GM23338 (cell line): ENCODE measurements around the gene GCDH.

Experiments
- EZH2 ChIP-seq: fragments of 200-600 bp; sonication (generic); IDR thresholded peaks from one replicate; pipeline ENCODE4 v1.8.0; 2017; ENCODE audit warnings: antibody characterized with exemption, mild to moderate bottlenecking, low read depth; ENCODE audit not compliant: unreplicated experiment
- EZH2phosphoT487 ChIP-seq: fragments of 200-600 bp; sonication (generic); IDR thresholded peaks from one replicate; pipeline ENCODE4 v1.8.1; 2018; ENCODE audit warnings: antibody characterized with exemption; ENCODE audit not compliant: unreplicated experiment
- TF ChIP-seq, protein P1 (sequence below), 2 experiments: fragments of 200-600 bp in 1 of 2; sonication (generic) in 1 of 2; conservative IDR thresholded peaks; 2 replicates each; pipeline versions ENCODE4 v1.5.1 to v1.6.1; 2016 to 2017; ENCODE audit warnings: antibody characterized with exemption in 2 of 2, low read depth in 2 of 2, mild to moderate bottlenecking in 2 of 2, moderate library complexity in 1 of 2

DNA sequence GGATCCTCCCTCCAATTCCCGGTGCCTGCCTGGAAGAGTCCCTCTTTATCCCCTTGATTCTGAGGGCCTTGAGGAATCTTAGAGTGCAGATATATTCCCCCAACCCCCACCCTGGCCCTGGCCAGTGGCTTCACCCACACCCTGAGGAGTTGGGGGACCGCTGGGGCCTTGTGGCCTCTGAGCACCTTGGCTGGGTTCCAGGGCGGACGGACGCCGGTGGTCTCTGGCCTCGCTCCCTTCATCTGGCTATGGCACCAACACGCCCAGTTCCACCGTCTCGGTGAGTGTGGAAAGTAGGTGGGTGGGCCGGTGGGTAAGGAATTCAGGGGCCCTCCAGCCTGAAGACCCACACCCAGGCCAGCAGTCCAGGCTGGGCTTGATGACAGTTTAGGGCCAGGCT, 47.6 kb upstream of the GCDH start:
- TF ChIP-seq, protein P1, sequence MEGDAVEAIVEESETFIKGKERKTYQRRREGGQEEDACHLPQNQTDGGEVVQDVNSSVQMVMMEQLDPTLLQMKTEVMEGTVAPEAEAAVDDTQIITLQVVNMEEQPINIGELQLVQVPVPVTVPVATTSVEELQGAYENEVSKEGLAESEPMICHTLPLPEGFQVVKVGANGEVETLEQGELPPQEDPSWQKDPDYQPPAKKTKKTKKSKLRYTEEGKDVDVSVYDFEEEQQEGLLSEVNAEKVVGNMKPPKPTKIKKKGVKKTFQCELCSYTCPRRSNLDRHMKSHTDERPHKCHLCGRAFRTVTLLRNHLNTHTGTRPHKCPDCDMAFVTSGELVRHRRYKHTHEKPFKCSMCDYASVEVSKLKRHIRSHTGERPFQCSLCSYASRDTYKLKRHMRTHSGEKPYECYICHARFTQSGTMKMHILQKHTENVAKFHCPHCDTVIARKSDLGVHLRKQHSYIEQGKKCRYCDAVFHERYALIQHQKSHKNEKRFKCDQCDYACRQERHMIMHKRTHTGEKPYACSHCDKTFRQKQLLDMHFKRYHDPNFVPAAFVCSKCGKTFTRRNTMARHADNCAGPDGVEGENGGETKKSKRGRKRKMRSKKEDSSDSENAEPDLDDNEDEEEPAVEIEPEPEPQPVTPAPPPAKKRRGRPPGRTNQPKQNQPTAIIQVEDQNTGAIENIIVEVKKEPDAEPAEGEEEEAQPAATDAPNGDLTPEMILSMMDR (conservative IDR thresholded peaks at IDR 0.05; ENCODE audit: low read depth in 2 of 2): no peak
- TF ChIP-seq EZH2 (no peak), EZH2phosphoT487 (no peak)
